HG03521 (cell line): ENCODE data around the gene DCAF7.

Source experiments
- ATAC-seq: cut with Tn5 transposase; IDR thresholded peaks from one replicate; pipeline ENCODE4 v1.9.1; 2021; ENCODE audit warnings: mild to moderate bottlenecking, moderate library complexity; ENCODE audit not compliant: unreplicated experiment

Gene DCAF7, protein sequence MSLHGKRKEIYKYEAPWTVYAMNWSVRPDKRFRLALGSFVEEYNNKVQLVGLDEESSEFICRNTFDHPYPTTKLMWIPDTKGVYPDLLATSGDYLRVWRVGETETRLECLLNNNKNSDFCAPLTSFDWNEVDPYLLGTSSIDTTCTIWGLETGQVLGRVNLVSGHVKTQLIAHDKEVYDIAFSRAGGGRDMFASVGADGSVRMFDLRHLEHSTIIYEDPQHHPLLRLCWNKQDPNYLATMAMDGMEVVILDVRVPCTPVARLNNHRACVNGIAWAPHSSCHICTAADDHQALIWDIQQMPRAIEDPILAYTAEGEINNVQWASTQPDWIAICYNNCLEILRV

GRCh38 chr17:63549946-63550816 lies at the start of gene DCAF7:
DCAF7 (plus strand) TSS chr17:63550477; CDS start chr17:63550678, 201 bp downstream.
- peak; percentile 93 for ATAC-seq

- ATAC-seq: no peak
These were observed 49.5 kb upstream of the DCAF7 start for GRCh38 chr17:63500543-63501390.

GRCh38 chr17:63503341-63503705 lies 47.0 kb upstream of the DCAF7 start:
- no peak for ATAC-seq

DNA sequence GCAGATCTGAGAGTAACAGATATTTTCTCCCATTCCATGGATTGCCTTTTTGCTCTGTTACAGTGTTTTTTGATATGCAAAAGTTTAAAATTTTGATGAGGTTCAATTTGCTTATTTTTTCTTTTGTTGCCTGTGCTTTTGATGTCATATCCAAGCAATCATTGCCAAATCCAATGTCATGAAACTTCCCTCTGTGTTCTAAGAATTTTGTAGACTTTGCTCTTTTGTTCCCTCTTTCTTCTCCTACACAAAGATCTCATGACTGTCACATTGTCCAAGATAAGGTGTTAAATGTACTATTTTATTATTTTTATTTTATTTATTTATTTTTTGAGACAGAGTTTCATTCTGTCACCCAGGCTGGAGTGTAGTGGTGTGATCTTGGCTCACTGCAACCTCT lies 46.0 kb upstream of the DCAF7 start:
- no peak for ATAC-seq

DNA sequence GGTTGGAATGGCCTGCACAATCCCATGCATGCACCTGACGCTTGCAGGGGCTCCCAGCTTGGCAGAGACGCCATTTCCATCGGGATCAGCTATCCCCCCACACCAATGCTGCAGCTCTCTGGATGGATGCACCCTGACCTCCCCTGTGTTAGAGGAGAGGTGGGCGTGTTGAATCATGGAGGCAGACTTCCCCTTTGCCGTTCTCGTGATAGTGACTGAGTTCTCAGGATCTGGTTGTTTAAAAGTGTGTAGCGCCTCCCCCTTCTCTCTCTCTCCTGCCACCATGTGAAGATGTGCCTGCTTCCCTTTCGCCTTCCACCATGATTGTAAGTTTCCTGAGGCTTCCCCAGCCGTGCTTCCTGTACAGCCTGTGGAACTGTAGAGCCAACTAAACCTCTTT lies 44.9 kb upstream of the DCAF7 start:
- no peak for ATAC-seq

DNA sequence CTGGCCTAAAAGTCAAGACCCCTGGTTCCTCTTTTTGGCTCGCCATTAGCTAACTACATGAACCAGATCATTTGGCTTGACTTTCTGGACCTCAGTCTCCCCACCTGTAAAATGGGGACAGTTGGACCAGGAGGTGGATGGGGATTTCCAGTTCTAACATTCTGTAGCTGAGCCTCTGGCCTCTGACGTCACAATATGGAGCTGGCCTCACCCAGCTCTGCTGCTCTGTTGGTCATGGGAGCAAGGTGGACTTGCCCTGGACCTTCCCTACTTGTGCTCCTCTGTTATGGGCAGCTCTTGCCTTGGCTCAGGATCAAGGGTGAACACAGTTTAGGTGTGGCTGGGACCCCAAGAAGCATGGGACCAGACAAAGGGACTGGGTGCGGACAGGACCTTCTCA lies 43.6 kb upstream of the DCAF7 start:
- no peak for ATAC-seq

DNA sequence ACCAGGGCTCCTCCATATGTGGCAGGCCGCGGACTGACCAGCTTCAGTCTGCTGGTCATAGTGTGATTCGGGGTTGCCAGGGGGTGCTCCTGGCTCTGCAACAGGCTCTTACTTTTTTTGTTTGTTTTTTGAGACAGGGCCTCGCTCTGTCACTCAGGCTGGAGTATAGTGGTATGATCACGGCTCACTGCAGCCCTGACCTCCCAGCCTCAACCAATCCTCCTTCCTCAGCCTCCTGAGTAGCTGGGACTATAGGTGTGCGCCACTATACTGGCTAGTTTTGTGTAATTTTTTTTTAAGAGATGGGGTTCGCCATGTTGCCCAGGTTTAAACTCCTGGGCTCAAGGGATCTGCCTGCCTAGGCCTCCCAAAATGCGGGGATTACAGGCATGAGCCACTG lies 38.9 kb upstream of the DCAF7 start:
- no peak for ATAC-seq

DNA sequence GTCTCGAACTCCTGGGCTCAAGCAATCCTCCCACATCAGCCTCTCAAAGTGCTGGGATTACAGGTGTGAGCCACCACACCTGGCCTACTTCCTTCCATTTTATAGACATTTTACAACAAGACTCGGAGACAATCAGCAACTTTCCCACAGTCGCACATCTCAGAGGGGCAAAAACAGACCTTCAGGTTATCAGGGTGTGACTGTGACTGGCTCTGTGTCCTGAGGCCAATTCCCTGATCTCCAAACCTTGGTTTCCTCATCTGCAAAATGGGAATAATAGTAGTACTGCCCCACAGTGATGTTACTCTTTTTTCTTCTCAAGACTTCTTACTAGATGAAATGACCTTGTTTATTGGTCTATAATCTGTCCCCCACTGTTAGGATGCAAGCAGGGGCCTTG lies 37.9 kb upstream of the DCAF7 start:
- ATAC-seq: no peak

DNA sequence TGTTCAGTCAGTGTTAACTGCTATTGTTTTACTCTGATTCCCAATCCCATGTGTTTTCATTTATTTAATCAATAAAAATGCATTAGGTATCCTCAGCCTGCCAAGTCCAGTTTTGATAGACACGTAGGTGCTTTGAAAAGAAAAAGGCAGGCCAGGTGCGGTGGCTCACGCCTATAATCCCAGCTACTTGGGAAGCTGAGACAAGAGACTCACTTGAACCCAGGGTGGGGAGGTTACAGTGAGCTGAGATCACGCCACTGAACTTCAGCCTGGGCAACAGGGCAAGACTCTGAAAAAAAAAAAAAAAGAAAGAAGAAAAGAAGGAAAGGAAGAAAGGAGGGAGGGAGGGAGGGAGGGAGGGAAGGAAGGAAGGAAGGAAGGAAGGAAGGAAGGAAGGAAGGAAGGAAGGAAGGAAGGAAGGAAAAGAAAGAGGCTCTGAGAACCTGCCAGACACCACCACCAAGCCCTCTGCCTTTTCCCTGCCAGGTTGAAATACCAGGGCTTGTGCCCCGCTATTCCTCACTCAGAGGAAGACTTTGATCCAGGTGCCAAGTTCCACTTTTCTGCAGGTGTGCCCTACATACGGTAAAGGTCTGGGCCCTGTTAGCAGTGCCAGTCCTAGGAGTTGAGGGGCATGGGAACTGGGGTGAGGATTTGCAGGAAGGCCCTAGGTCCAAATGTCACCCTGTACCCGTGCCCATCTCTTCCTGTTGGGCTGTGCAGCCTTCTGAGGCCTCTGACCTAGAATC lies 37.2 kb upstream of the DCAF7 start:
- ATAC-seq: no peak

GRCh38 chr17:63514477-63514876 lies 35.8 kb upstream of the DCAF7 start:
- ATAC-seq: no peak

DNA sequence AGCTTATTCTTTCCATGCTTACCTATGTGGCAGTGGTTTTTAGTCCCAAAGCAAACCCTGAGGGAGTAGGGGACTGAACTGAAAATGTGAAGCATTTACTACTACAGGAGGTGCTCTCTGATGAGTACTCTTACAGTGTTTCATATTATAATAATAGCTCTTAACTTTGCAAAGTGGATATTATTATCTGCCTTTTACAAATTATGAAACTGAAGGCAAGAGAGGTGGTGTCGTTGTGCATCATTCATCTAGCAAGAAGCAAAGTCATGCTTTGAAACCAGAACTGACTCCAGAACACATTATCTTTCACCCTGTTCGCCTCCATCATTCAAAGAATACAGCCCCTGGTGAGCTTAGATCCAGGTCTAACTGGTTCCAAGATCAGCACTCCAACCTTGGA lies 35.3 kb upstream of the DCAF7 start:
- no peak for ATAC-seq

DNA sequence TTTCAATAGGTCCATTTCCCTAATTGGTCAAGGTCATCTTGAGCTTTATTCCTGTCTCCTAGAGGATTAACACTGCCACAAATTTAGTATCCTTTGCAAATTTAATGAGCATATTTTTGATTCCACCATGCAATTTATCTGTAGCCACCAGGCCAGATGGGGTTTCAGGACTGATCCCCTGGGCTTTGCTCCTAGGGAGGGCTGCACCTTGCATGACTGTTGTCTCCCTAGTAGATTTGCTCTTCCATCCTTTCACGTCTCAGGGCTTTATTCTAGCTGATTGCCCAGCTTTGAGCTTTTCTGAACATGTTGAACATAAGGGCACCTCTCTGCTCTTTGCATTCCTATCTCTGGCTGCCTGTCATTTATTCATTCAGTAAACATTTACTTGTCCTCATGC lies 34.9 kb upstream of the DCAF7 start:
- ATAC-seq: no peak

GRCh38 chr17:63516910-63517824 lies 33.1 kb upstream of the DCAF7 start:
- no peak for ATAC-seq

GRCh38 chr17:63517825-63518534 lies 32.3 kb upstream of the DCAF7 start:
- ATAC-seq: no peak

GRCh38 chr17:63519116-63519881 lies 31.0 kb upstream of the DCAF7 start:
- no peak for ATAC-seq

- no peak for ATAC-seq
These were observed 30.1 kb upstream of the DCAF7 start for GRCh38 chr17:63519972-63520882.

- ATAC-seq: no peak
These were observed 26.9 kb upstream of the DCAF7 start, which contains the start of gene KCNH6 for GRCh38 chr17:63523253-63523855. KCNH6 (plus strand) TSS chr17:63523358; CDS start chr17:63523414, 56 bp downstream.
